Gastrocnemius medialis (tissue), 4 donors: Measurements from ENCODE around the gene C1QC.

Experiments used
- POLR2A ChIP-seq, 2 donors: fragments of 450-650 bp; IDR thresholded peaks; one replicate each; pipeline ENCODE4 v1.6.1; 2017; ENCODE audit warnings: antibody characterized with exemption in 2 of 2, mild to moderate bottlenecking in 2 of 2, moderate library complexity in 2 of 2
- TF ChIP-seq, protein P1 (sequence below), 5 experiments: fragments of 450-650 bp in 3 of 5; fragments of 200-600 bp in 2 of 5; sonication (generic) in 2 of 5; IDR thresholded peaks in 4 of 5; conservative IDR thresholded peaks in 1 of 5; 1 replicate in 4 of 5; 2 replicates in 1 of 5; pipeline ENCODE4 v1.5.1; 2016 to 2019; ENCODE audit warnings: antibody characterized with exemption in 5 of 5, mild to moderate bottlenecking in 3 of 5, moderate library complexity in 3 of 5

DNA sequence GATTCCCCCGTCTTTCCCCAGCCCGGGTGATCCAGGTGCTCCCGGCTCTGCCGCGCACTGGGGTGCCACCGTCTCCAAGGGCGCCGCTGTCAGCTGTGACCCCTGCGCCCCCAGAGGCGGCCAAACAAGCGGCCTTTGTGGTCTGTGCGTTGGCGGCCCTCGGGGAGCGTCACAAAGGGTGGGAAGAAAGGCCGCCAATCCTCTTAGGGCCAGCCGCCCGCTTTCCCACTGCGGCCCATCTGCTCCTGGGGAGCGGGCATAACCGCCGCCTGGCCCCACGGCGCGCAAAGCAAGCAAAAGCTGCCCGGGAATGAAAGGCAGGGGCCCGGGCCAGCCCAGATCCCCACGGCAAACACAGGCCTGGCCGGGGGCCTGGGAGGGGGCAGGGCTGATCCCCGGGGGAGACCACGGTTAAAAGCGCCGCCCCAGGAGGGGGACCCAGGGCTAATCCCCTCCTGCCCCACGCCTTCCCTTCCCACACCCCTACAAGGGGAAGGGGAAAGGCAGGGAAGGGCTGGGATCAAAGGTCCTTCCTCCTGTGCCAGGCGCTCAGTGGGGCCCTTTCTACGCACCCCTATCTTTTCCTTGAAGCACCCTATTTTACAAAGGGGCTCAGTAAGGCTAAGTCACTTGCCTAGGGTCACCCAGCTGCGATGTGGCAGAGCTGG lies 33.6 kb downstream of the C1QC start:
- TF ChIP-seq, protein P1, sequence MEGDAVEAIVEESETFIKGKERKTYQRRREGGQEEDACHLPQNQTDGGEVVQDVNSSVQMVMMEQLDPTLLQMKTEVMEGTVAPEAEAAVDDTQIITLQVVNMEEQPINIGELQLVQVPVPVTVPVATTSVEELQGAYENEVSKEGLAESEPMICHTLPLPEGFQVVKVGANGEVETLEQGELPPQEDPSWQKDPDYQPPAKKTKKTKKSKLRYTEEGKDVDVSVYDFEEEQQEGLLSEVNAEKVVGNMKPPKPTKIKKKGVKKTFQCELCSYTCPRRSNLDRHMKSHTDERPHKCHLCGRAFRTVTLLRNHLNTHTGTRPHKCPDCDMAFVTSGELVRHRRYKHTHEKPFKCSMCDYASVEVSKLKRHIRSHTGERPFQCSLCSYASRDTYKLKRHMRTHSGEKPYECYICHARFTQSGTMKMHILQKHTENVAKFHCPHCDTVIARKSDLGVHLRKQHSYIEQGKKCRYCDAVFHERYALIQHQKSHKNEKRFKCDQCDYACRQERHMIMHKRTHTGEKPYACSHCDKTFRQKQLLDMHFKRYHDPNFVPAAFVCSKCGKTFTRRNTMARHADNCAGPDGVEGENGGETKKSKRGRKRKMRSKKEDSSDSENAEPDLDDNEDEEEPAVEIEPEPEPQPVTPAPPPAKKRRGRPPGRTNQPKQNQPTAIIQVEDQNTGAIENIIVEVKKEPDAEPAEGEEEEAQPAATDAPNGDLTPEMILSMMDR (IDR thresholded peaks at IDR 0.05 in 4 of 5, conservative IDR thresholded peaks at IDR 0.05 in 1 of 5) = no peak
- TF ChIP-seq POLR2A (IDR thresholded peaks at IDR 0.05) = no peak
